AG20443 (cell line): ENCODE results near the gene TRAF3IP1.
A peak's percentile ranks its signal among the peaks of the same experiment; 100 is the strongest.
"Not testable (repeated sequence)": the region's sequence is repeated elsewhere in the genome, so short reads cannot be mapped to it uniquely, and the experiment has no call there.

Source experiments
- DNase-seq: peaks from one replicate; pipeline ENCODE4 v3.0.0; 2012; ENCODE audit warnings: low spot score, mixed read lengths

TRAF3IP1 gene

DNA sequence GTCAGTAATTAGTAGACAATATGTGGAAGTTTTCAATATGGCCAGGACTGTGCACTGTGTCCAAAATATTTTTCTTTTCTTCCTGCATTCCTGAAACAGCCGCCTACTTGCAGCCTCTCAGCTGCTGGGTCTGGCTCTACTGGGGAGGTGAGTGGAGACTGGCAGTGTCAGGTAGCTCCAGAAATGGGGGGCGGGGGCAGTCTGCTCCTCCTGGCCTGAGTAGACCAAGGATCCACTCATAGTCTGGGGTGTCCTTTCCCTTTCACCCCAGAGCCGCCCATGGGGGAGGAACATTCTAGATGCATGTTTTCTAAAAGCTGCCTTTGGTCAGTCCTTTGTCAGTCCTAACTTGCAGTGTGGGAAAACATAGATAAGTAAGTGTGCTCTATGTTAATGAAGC, 23.7 kb downstream of the TRAF3IP1 start:
- DNase-seq: no peak

DNA sequence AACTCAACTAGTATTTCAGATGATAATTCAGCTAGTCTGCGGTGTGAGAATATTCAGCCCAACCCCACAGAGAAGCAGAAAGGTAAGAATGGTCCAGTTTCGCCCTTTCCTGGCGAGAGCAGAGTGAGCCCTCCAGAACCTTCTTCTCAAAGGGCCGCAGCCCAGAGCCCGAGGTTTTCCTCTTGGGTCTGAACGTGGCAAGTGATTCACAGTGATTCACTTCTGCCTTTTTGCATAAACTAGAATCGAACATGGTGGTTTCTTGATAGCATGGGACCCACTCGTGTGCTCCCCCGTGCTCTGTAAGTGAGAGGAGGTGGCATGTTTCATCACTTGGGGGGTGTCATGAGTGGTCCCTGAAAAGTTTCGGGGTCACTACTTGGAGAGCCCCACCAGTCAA, 24.2 kb downstream of the TRAF3IP1 start:
- DNase-seq: no peak

GRCh38 chr2:238345297-238345968, 25.1 kb downstream of the TRAF3IP1 start:
- no peak for DNase-seq

DNA sequence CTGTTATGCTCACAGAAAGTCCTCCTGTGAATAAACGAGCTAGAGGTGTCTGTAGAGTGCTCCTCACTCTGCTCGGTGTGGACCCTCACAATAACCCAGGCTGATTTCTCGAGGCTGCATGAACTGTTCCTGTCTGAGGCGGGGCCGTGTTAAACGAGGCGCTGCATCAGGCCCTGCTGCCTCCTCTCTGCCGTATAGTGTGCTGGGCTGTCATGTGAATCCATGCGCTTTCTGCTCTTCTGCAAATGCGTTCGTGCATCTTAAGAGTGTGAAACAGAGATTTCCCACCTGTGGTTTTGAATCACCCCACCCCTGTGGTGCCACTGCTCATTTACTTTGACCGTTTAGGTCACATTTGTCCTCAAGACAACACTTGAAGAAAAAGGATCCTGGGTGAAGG, 26.2 kb downstream of the TRAF3IP1 start:
- DNase-seq: no peak

- DNase-seq: no peak
Measured at GRCh38 chr2:238350150-238350897, 30.0 kb downstream of the TRAF3IP1 start.

DNA sequence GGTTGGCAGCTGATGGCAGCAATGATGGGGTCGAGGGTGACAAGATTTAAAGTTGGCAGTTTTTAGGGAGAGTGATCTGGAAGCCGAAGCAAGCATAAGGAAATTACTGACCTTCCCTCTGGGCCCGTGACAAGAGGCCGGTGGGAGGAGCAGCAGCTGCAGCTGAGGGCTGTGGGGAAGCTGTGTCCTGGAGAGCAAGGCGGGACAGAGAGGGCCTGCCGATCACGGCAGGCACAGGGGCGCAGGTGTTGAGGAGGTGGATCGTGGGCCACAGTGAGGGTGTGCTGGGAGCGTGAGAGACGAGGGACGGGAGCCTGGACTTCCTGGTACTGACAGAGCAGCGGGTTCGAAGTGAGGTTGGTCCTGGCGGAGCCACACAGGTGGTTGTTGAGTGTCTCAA, 31.0 kb downstream of the TRAF3IP1 start:
- DNase-seq: no peak

DNA sequence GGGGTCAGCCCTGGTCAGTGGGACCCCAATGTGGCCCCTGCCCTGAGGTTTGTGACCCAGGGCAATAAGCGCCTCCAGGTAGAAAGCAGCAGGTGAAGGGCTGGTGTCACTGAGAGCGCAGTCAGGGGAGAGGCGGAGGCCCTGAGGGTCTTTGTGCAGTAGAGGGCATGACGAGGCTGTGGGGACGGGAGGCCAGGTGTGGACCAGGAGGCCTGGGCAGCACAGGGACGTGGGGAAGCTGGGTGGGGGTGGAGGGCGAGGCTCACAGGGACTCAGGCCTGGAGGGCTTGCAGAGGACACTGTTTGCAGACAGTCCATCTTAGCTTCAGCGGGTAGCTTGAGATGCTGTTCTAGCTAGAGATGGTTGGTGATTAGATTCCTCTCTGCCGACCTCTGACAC, 32.0 kb downstream of the TRAF3IP1 start:
- no peak for DNase-seq

DNA sequence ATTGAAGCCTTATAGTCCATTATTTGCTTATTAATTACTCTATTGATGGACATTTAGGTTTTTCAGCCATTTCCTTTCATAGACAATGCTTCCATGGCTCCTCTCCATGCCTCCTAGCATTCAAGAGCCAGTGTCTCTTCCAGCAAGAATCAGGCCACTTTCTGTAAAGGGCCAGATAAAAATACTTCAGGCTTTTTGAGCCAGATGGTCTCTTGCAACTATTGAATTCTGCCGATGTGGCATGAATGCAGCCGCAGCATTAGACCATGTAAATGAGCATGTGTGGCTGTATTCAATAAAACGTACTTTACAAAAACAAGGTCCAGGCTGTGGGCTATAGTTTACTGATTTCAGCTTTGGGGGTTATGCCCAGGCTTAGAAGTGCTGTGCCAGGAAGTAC, 38.5 kb downstream of the TRAF3IP1 start:
- no peak for DNase-seq

DNA sequence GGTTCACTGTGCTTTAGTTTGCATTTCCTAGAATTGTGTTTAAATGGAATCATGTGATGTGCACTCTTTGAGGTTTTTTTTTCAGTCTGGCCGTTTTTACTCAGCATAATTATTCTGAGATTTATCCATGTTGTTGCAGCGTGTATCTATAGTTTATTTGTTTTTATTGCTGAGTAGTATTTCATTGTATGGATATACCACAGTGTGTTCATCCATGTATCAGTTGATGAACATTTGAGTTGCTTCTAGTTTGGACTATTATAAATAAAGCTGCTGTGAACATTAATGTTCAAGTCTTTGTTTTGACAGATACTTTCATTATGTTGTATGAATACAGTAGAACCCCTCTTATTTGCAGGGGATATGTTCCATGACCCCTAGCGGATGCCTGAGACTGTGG, 39.1 kb downstream of the TRAF3IP1 start:
- DNase-seq: no peak

GRCh38 chr2:238361877-238362276, 41.6 kb downstream of the TRAF3IP1 start:
- no peak for DNase-seq

DNA sequence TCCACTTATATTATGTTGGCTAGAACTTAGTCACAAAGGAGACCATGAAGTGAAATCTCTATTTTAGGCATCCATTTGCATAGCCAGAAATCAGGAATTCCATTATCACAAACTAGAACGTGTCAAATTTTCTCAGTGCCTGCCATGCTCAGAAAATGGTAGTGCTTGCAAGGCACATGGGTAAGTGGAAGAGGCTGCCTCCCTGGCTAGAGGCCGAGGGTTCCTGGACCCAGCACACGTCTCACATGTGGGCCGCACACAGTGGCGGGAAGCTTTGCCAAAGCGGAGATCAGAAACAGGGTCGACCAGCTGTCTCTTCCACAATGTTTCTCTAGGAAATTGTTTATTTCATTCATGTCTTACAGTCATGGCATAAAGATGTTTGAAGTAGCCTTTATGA, 42.3 kb downstream of the TRAF3IP1 start:
- DNase-seq: no peak

DNA sequence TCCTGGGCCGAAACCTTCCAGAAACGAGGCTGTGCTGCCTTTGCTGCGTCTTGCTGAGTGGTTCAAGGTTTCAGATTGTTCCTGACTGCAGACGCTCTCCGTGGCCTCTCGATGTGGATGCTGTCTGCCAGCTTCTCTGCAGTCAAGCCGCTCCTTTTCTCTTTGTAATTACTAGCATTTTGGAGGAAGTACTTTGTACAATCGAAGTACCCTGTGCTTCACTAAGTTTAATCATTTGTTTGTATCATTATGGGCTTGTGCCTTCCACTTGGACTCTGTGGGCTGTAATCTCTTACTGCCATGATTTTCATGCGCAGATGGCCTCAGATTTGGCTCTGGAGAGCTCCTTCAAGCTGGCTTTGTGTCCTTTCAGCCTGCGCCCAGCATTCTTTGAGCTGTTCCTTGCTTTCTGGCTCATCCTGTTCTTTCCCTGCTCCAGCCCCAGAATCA, 49.3 kb downstream of the TRAF3IP1 start:
- peak; percentile 40 for DNase-seq

DNA sequence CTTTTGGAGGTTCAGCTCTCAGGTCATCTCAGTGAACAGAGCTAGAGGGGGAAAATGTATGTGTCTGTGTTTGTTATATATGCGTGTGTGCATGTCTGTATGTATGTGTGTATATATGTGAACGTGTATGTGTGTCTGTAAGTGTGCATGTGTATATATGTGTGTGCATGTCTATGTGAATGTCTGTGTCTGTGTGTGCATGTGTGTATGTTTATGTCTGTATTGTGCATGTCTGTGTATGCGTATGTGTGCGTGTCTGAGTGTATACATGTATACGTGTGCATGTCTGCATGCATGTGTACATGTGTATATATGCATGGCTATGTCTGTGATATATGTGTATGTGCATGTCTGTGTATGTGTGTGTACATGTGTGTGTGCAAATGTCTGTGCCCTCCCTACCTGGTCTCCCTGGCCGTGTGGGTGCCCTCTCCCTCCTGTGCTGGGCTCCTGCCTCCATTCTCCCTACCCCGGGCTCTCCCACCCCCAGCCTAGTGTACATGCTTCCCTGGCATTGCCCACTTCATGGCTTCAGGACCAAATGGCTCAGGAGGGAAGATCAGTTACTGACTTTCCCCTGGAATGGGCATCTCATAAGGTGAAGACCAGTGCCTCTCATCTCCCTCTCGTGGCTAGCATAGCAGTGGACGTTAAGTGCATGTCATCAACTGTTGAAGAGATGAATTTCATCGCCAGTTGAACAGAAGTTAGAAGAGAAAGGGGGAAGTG, 49.9 kb downstream of the TRAF3IP1 start:
- DNase-seq: no peak

- DNase-seq: peak; percentile 84
Measured at GRCh38 chr2:238370823-238371372, 50.6 kb downstream of the TRAF3IP1 start.

- DNase-seq: not testable (repeated sequence)
Measured at GRCh38 chr2:238372277-238372676, 52.0 kb downstream of the TRAF3IP1 start.

GRCh38 chr2:238376884-238377391, 56.6 kb downstream of the TRAF3IP1 start:
- peak; percentile 39 for DNase-seq

- no peak for DNase-seq
Measured at GRCh38 chr2:238378230-238379095, 58.1 kb downstream of the TRAF3IP1 start.

- DNase-seq: no peak
Measured at GRCh38 chr2:238379096-238379810, 58.9 kb downstream of the TRAF3IP1 start.

DNA sequence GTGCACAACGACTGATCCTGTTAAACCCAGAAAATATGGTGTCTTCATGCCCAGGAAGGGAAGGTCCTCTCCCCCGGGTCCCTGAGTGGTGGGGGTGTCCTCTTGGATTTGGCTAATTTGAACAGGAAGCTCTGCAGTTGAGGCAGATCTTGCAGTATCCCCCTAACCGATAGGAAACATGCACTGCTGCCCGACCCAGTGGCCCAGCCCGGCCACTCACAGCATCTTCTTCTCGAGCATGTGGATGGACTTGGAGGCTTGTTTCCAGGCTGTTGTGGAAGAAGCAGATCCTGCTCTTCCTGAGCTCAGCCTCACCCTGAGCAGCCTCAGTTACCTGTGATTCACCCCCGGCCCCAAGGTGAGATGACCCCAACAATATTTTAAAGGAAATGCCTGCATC, 60.0 kb downstream of the TRAF3IP1 start:
- no peak for DNase-seq

GRCh38 chr2:238380785-238381184, 60.5 kb downstream of the TRAF3IP1 start:
- DNase-seq: peak; percentile 74
